B cell (primary cell): ENCODE results near the gene RSPH1. TPM values are rescaled to one million over a fixed set of nuclear protein-coding genes. Genes with fewer than 3 reads are reported as not detected.

Experiments used
- ATAC-seq: fragments of 200-7000 bp; cut with Tn5 transposase; one replicate; pipeline ENCODE4 v1.10.0; 2021; ENCODE audit warnings: low read depth, mild to moderate bottlenecking, moderate number of reproducible peaks, moderate library complexity
- CTCF ChIA-PET: fragments of 350-600 bp; sonication (Branson Sonifier 250); formaldehyde crosslinking; loops from one replicate; lab custom pipeline; 2021; ENCODE audit warnings: antibody characterized with exemption, inconsistent platforms; lab: Charles Lee
- POLR2A ChIA-PET: fragments of 350-600 bp; sonication (Branson Sonifier 250); formaldehyde crosslinking; loops from one replicate; lab custom pipeline; 2021; ENCODE audit warnings: antibody characterized with exemption; lab: Charles Lee
- DNase-seq: peaks from one replicate; pipeline ENCODE4 v3.0.0; 2013
- H2AFZ ChIP-seq: 2 replicates; pipeline ENCODE4 v1.6.1; 2012; ENCODE audit warnings: mild to moderate bottlenecking, low read depth, low read length; ENCODE audit not compliant: insufficient read depth, poor library complexity, severe bottlenecking
- H3K27ac ChIP-seq, 2 donors: 1 replicate in 1 of 2; 2 replicates in 1 of 2; pipeline ENCODE4 v1.5.1; 2012 to 2013; ENCODE audit warnings: low read length in 2 of 2, mild to moderate bottlenecking in 2 of 2, moderate library complexity in 1 of 2
- H3K27me3 ChIP-seq, 4 experiments: fragments of 200-600 bp in 1 of 4; sonication (generic) in 1 of 4; replicated peaks in 1 of 4; 1 replicate in 2 of 4; 2 replicates in 2 of 4; pipeline versions ENCODE4 v1.6.1 to v1.7.0; 2013 to 2016; ENCODE audit warnings: low read length in 3 of 4, mild to moderate bottlenecking in 2 of 4, mixed read lengths in 1 of 4, moderate library complexity in 1 of 4; ENCODE audit not compliant: insufficient read depth in 4 of 4, control insufficient read depth in 3 of 4; ENCODE audit errors: control extremely low read depth in 1 of 4
- H3K36me3 ChIP-seq, 2 experiments: replicated peaks in 1 of 2; 1 replicate in 1 of 2; 2 replicates in 1 of 2; pipeline versions ENCODE4 v1.6.1 to v1.7.1; 2013; ENCODE audit warnings: low read length in 1 of 2; ENCODE audit not compliant: insufficient read depth in 2 of 2, control insufficient read depth in 1 of 2; ENCODE audit errors: control extremely low read depth in 1 of 2, extremely low read depth in 1 of 2
- H3K4me1 ChIP-seq, 2 donors: fragments of 200-600 bp in 1 of 2; sonication (generic) in 1 of 2; 1 replicate in 1 of 2; 2 replicates in 1 of 2; pipeline versions ENCODE4 v1.5.1 to v1.6.1; 2013 to 2017; ENCODE audit warnings: low read length in 2 of 2; ENCODE audit not compliant: control insufficient read depth in 2 of 2, insufficient read depth in 2 of 2
- H3K4me2 ChIP-seq: replicated peaks from 2 replicates; pipeline ENCODE3; 2012; ENCODE audit warnings: mild to moderate bottlenecking, low read depth, low read length; ENCODE audit not compliant: poor library complexity, severe bottlenecking
- H3K4me3 ChIP-seq, 5 experiments: fragments of 200-600 bp in 1 of 5; sonication (generic) in 1 of 5; 1 replicate in 3 of 5; 2 replicates in 2 of 5; pipeline versions ENCODE4 v1.5.1 to v1.7.0; 2011 to 2016; ENCODE audit warnings: low read length in 4 of 5, mild to moderate bottlenecking in 4 of 5, low read depth in 2 of 5, control low read depth in 1 of 5, moderate library complexity in 1 of 5; ENCODE audit not compliant: insufficient read depth in 1 of 5; ENCODE audit errors: control extremely low read depth in 1 of 5, extremely low read depth in 1 of 5
- H3K79me2 ChIP-seq: fragments of 200-600 bp; sonication (generic); one replicate; pipeline ENCODE4 v1.6.0; 2016; ENCODE audit warnings: low read length; ENCODE audit not compliant: control insufficient read depth, insufficient read depth
- H3K9ac ChIP-seq: fragments of 200-600 bp; sonication (generic); 2 replicates; pipeline ENCODE4 v1.6.1; 2017; ENCODE audit warnings: mild to moderate bottlenecking, low read length, moderate library complexity
- H3K9me3 ChIP-seq, 3 donors: one replicate each; pipeline versions ENCODE4 v1.6.1 to v1.7.1; 2013; ENCODE audit warnings: low read length in 2 of 3; ENCODE audit not compliant: control insufficient read depth in 2 of 3, insufficient read depth in 1 of 3; ENCODE audit errors: control extremely low read depth in 1 of 3
- H4K20me1 ChIP-seq: 2 replicates; pipeline ENCODE4 v1.6.0; 2012; ENCODE audit warnings: mild to moderate bottlenecking, low read length; ENCODE audit not compliant: insufficient read depth, control insufficient read depth, poor library complexity, severe bottlenecking
- H3K27ac Mint-ChIP-seq: one replicate; pipeline ENCODE4 v1.8.0; 2021; ENCODE audit warnings: mixed read lengths
- H3K27me3 Mint-ChIP-seq: one replicate; pipeline ENCODE4 v1.8.0; 2021; ENCODE audit warnings: mixed read lengths
- H3K4me1 Mint-ChIP-seq: one replicate; pipeline ENCODE4 v1.8.0; 2021; ENCODE audit warnings: mixed read lengths
- H3K4me3 Mint-ChIP-seq: one replicate; pipeline ENCODE4 v1.8.0; 2021; ENCODE audit warnings: mixed read lengths
- H3K9me3 Mint-ChIP-seq: one replicate; pipeline ENCODE4 v1.8.0; 2022; ENCODE audit warnings: mixed read lengths; ENCODE audit not compliant: insufficient read depth
- EZH2 ChIP-seq: IDR thresholded peaks from 2 replicates; pipeline ENCODE4 v1.6.1; 2012; ENCODE audit warnings: borderline replicate concordance, low read depth, mild to moderate bottlenecking, moderate library complexity, low read length; ENCODE audit not compliant: insufficient read depth, poor library complexity, severe bottlenecking
- WGBS: methylation state at CpG from one replicate; pipeline ENCODE4 v1.1.5; 2013; ENCODE audit warnings: missing lambda C conversion rate; ENCODE audit not compliant: insufficient coverage; 5-methylcytosine and 5-hydroxymethylcytosine counted together
- intact Hi-C: fragments of 100-400 bp; cut with micrococcal nuclease; formaldehyde crosslinking; loops from one replicate; pipeline ENCODE4 v1.10.0; 2022
- polyA plus RNA-seq: library from polyadenylated mRNA; depleted of rRNA; stranded (reverse); fragments of >200 nt; gene quantifications from 2 replicates; pipeline ENCODE4 v1.2.3, GENCODE V29; 2012
- total RNA-seq, 2 donors: library from RNA; stranded (reverse); fragments of 120-200 nt in 1 of 2; gene quantifications; 1 replicate in 1 of 2; 2 replicates in 1 of 2; pipeline versions ENCODE4 v1.2.3 to v1.2.4, GENCODE V29; 2013 to 2022
- TF ChIP-seq, protein P1 (sequence below): fragments of 200-600 bp; IDR thresholded peaks from one replicate; pipeline ENCODE4 v1.8.0; 2022; ENCODE audit warnings: antibody characterized with exemption, mild to moderate bottlenecking

RSPH1 gene
- total and polyA plus RNA-seq, 2 donors (not counting 1 experiment from before 2014, with no cell fraction given) = 0.10 to 0.64 TPM

GRCh38 chr21:42512346-42513034 lies 16.5 kb upstream of the RSPH1 start:
- peak overlapping the region; percentile 84 for H3K4me2 ChIP-seq
- no peak for ATAC-seq
- peaks cover 4% of the 10 kb centered on the region for H4K20me1 ChIP-seq
- no peak overlapping the region for H3K9ac ChIP-seq
- no peak for DNase-seq
- H2AFZ ChIP-seq = no peak overlapping the region
- no peaks in the 10 kb centered on the region for H3K9me3 Mint-ChIP-seq
- peaks cover 33% of the 10 kb centered on the region for H3K4me1 Mint-ChIP-seq
- H3K36me3 ChIP-seq = peaks cover 1 to 5% of the 10 kb centered on the region in 2 experiments
- ChIA-PET CTCF (interaction anchor here (0.6 to 1.0 kb wide), 3 partner anchors 15 to 1133 kb away, joined by 3 to 4 read pairs (median 3); no protein-coding TSS in a partner anchor), POLR2A (interaction anchor here (1.2 kb wide), 1 partner anchor 25 kb away, joined by 3 read pairs; no protein-coding TSS in a partner anchor)
- H3K4me3 Mint-ChIP-seq = peak overlapping the region; percentile 89
- 96% methylated on average over 15 of the region's 16 CpGs for WGBS
- TF ChIP-seq EZH2 = no peak
- no peaks in the 10 kb centered on the region for H3K27me3 Mint-ChIP-seq
- intact Hi-C loops = no loop called here
- H3K27ac ChIP-seq = peak overlapping the region in 1 of 2 donors; percentile 74
- H3K27me3 ChIP-seq = no peaks in the 10 kb centered on the region
- no peak overlapping the region for H3K4me3 ChIP-seq
- peaks cover 35% of the 10 kb centered on the region for H3K79me2 ChIP-seq
- H3K27ac Mint-ChIP-seq = peak overlapping the region; percentile 82
- peaks cover 14 to 26% of the 10 kb centered on the region in 2 donors for H3K4me1 ChIP-seq
- H3K9me3 ChIP-seq = no peaks in the 10 kb centered on the region

DNA sequence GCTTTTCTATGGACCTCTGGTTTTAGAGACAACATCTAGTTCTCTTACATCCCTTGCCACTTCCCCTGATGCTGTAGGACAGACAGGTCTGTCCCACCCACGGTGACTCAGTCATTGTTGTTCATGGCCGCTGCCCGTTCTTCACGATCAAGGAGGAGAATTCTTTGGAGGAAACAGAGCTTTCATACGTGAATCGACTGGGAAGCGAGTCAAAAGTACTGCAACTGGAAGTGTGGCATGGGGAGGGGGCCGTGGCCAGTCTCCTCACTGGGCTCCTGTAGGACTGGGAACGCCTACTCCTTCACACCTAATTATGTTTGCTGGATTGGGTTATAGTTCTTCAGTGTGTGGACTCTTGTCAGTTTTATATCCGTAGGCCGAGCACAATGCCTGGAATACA lies 13.2 kb upstream of the RSPH1 start:
- no peak overlapping the region for H3K4me3 ChIP-seq
- H3K4me1 ChIP-seq = peaks cover 14 to 19% of the 10 kb centered on the region in 2 donors
- H2AFZ ChIP-seq = no peak overlapping the region
- intact Hi-C loops = no loop called here
- no peaks in the 10 kb centered on the region for H3K9me3 Mint-ChIP-seq
- 90% methylated on average over 2 of the region's 11 CpGs for WGBS
- H3K4me1 Mint-ChIP-seq = peaks cover 20% of the 10 kb centered on the region
- TF ChIP-seq EZH2 = no peak
- TF ChIP-seq, protein P1, sequence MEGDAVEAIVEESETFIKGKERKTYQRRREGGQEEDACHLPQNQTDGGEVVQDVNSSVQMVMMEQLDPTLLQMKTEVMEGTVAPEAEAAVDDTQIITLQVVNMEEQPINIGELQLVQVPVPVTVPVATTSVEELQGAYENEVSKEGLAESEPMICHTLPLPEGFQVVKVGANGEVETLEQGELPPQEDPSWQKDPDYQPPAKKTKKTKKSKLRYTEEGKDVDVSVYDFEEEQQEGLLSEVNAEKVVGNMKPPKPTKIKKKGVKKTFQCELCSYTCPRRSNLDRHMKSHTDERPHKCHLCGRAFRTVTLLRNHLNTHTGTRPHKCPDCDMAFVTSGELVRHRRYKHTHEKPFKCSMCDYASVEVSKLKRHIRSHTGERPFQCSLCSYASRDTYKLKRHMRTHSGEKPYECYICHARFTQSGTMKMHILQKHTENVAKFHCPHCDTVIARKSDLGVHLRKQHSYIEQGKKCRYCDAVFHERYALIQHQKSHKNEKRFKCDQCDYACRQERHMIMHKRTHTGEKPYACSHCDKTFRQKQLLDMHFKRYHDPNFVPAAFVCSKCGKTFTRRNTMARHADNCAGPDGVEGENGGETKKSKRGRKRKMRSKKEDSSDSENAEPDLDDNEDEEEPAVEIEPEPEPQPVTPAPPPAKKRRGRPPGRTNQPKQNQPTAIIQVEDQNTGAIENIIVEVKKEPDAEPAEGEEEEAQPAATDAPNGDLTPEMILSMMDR = no peak
- CTCF ChIA-PET = no interaction called here
- POLR2A ChIA-PET = interaction anchor here (0.6 kb wide), 1 partner anchor 33 kb away, joined by 3 read pairs; no protein-coding TSS in a partner anchor
- no peak for DNase-seq
- H3K36me3 ChIP-seq = no peaks in the 10 kb centered on the region
- no peaks in the 10 kb centered on the region for H3K27me3 ChIP-seq
- H4K20me1 ChIP-seq = no peaks in the 10 kb centered on the region
- H3K27me3 Mint-ChIP-seq = no peaks in the 10 kb centered on the region
- no peak overlapping the region for H3K4me3 Mint-ChIP-seq
- no peak overlapping the region for H3K27ac Mint-ChIP-seq
- no peak overlapping the region for H3K27ac ChIP-seq
- H3K9me3 ChIP-seq = no peaks in the 10 kb centered on the region
- H3K79me2 ChIP-seq = peaks cover 3% of the 10 kb centered on the region
- no peak overlapping the region for H3K4me2 ChIP-seq
- ATAC-seq = no peak
- no peak overlapping the region for H3K9ac ChIP-seq
